GM21381 (cell line): ENCODE measurements around the gene DGKI.

Source experiments
- ATAC-seq: cut with Tn5 transposase; IDR thresholded peaks from one replicate; pipeline ENCODE4 v1.9.1; 2021; ENCODE audit warnings: mild to moderate bottlenecking, moderate library complexity; ENCODE audit not compliant: unreplicated experiment

DGKI gene

DNA sequence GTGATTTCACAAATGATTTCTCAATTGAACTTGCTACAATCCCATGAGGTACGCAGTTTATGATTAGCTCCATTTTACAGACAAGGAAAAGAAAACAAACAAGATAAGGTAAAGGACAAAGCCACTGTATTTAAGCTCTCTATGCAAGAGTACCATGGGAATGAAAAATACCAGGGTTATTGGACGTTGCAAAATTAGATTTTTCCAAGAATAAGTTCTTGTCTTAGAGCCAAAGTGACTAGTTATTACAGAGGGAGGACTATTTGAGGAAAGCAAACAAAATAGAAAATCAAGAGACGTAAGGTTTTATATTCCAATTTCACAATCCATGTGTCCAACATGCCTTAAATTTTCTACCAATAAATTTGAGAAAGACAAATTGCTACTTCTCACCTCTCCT lies 405.3 kb downstream of the DGKI start:
- ATAC-seq, result no peak

DNA sequence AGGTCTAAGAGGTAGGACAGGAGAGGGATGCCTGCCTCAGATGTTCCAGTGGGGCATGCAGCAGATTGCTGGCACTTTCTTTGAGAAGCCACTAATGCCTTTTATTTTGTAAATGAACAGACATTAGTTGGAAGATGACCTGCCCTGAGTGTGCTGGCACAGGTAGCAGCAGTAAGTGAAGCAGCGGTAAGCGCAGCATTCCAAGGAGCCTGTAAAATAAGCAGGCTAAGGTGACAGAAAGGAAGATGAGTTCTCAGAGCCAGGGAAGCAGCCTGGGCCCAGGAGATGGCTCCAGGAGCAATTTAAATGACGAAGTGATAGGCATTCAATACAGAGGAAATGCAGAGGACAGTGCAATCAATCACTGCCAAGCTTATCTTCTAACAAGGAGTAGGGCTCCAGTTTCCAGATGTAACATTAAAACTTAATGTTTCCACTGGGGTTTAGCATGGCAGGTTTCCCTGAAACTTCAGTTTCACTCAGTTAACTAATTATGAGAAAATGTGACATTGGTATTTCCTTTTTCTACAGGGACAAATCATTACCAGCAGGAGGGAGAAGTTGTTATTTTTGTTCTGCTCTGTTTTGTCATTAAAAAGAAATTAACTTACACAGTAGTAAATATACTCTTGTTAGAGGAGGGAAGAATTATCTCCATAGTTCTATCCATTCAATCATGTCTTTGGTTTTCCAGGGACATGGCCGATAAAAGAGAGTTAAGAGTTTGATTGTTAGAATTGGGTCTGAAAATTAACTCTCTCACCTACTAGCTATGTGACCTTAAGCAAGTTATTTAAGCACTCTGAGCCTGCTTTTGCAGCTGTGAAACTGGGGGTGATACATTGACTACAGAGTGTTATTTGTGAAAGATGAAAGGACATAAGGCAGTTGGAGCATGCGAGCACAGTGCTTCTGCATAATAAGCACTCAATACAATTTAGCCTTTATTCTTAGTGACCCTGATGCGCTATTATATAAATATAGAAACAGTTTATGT lies 406.6 kb downstream of the DGKI start:
- ATAC-seq, result no peak

DNA sequence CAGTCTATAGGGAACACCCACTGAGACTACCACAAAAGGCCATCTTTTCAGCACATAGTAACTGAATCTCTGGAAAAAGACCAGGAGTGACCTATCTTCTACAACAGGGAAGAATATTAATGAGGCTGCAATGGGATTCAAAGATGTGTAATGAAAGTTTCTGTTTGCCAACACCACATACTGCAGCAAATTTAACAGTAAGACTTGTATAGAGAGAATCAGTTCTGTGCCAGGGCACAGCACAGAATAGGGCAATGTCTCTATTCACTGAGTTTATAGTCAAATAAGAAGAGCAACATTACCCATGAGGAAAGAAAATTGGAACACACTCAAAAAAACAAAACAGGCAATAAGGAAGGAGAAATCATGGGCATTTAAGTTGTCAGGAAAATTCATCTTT lies 411.8 kb downstream of the DGKI start:
- ATAC-seq, result no peak

DNA sequence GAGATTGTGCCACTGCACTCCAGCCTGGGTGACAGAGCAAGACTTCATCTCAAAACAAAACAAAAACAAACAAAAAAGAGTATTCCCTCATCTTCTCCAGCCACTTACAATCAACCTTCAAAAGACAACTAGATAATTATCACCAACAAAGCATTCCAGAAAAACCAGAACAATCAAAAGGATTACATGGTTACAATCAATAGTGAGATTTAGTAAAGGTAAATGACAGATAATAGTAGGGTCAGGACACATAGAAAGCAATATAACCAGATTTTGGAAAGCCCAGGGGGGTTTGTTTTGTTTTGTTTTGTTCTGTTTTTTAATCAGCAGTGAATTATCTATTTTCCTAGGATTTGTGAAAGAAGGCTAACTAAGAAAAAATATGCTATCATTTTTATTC lies 412.2 kb downstream of the DGKI start:
- ATAC-seq, result no peak

DNA sequence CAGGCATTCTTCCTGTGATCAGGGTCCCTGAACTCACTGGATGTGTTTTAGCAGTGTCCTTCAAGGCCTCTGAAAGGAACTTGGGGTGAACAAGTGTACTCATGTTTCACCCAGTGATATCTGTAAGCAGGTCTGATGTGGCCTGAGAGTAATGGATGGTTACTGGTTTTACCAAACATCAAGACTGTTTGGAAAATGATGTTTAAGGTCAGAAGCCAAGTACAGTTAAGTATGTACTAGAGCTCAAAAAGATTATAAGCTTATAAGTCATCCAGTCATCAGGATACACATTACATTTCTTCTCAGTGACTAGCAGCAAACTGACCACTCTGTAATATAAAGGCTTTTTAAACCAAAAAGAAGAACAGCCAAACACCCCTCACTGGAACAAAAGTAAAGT lies 423.5 kb downstream of the DGKI start:
- no peak for ATAC-seq

DNA sequence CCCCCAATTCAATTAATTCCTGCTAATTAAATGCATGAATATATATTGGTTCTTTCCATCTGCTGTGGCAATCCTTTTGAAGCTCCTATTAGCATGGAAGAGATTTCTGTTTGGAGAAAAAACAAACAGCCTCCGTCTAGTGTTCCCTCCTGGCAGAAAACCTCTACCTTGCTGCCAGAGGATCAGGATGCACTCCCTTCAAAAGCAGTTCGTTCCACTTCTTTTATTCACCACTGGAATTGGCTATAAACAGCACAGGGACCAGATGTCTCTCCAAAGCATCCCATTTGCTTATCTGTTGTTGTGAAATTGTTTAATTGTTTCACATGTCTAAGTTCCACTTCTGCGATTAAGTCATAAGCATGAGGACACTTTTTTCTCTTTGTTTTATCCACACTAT lies 425.4 kb downstream of the DGKI start:
- ATAC-seq, result no peak

DNA sequence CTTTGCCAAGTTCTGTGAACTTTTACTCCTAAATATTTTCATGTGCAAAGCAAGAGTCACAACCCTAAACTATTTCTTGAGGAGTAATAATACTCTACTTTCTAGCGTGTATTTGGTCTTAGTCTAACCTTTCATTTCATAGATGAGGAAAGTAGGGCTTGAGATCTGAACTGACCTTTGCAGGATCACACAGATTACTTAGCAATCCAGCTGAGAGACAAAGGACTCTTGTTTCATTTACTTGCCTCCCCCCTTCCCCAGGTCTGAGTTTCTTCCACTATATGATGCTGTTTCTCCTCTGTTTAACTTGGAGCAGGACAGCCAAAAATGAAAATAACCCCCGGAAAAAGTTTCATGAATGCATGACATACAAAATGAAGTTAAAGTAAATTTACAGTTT lies 427.9 kb downstream of the DGKI start:
- ATAC-seq, result no peak

DNA sequence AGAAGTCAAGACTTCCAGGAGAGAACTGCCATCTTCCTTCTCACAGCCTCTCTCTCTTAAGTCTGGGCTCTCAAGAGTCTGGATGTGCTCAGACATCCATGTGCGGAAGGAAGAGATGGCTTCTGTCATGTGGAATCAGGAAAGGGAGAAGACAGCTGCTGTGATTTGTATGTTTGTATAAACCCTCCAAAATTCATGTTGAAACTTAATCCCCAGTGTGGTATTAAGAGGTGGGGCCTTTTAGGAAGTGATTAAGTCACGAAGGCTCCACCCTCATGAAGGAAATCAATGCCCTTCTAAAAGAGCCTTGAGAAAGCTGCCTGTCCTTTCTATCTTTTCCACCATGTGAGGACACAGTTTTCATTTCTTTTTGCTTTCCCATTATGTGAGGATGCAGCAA lies 429.3 kb downstream of the DGKI start:
- no peak for ATAC-seq

DNA sequence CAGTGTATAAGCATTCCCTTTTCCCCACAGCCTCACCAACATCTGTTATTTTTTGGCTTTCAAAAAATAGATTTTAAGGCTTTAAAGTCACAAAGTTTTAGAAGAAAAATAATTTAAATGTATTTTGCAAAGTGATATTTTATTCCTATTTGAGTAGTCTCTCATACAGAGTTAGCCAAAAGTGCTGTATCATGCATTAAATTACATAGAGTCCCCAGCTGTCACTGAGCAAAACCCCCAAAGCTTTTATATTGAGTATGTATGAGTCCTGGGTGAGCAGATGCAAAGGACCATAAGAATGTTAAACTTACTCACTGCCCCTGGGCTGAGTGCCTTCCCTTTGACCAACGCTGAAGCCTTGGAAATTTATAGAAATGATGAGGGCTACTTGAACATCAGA lies 432.9 kb downstream of the DGKI start:
- no peak for ATAC-seq

DNA sequence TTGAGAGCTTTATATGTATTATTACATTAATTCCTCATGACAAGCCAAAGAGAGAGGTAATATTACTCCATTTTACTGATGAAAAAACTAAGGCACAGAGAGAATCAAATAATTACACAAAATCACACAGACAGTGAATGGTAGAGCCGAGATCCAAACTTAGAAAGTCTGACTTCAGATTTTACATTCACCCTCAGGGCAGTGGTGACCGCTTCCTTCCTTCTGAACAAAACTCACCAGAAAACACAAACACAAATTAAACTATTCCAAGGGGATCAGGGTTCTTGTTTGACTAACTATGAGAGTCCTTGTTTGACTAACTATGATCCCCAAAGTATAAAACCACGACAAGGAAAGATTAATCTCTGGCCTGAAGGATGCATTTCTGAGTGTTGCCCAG lies 435.3 kb downstream of the DGKI start:
- ATAC-seq, result no peak

DNA sequence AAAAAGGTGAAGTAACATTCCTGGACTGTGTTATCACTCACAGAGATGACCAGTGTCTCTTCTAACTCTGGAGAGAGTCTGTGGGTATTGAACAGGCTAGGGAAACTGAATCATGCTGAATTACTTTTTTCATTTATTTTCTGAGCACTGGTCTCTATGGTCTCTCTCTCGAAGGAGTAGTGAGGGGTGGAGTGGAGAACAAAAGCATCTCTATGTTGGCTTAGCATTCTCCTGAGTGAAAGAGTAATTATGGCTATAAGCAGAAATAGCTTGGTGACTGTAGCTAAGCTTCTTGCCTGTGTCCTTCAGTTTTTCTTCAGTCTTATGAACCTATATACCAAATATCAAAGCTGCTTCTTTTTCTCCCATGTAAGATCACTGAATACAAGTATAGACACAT lies 438.6 kb downstream of the DGKI start:
- ATAC-seq, result no peak

DNA sequence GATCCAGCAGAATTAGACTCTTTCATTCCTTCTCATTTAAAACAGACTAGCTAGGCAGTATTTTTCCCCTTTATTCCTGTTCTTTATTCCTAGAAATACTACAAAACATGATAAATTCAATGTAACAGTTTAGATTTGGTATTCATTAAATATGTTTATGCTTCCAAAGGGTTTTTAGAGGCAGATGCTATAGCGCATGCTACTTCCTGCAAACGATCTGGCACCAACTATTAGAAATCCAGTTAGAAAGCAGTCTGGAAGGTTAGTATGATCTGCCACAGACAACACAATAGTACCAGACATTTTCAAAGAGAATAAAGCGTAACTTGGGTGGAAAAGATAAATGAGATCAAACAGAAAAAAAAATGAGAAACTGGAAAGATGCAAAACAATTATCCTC lies 439.7 kb downstream of the DGKI start:
- no peak for ATAC-seq

DNA sequence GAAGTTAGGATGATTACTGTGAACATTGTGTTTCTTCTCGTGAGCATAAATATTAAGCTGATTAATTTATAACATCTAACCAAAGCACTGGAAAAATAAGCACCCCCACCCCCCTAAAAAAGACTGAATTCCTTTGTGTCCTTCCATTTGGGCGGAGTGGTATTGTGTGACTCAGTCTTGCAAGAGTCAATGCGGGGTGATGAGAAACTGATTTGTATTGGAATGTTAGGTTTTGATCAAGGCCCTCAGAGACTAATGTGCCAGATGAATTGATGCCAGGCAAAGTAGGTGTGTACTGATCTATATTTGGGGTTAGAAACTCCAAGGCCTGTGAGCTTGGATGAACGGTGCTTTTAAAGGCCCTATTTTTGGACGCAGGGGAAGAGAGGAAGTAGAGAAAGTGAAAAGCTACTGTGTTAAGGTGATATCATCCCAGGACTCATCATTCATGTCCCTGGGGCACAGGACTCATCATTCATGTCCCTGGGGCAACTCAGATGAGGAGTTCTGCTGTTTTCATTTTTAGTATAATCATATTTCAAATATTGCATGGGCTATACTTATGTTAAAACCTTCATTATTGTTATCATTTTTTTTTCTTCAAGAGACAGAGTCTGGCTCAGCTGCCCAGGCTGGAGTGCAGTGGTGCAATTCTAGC lies 442.0 kb downstream of the DGKI start:
- ATAC-seq, result no peak

DNA sequence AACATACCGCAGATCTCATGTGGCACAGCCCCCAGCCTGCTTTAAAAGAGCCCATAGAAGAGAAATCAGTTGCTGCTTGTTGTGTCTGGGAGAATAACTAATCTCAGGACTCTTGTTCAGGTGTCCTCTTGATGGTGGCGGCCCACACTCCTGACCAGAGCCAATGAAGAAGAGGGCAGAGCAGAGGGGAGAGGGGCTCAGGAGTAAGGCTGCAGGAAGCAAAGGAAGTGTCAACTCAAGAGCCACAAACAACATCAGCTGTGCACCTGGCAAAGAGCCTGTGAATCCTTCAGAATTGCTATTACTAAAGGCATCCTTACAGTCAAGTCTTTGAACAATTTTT lies 443.4 kb downstream of the DGKI start:
- ATAC-seq, result no peak

DNA sequence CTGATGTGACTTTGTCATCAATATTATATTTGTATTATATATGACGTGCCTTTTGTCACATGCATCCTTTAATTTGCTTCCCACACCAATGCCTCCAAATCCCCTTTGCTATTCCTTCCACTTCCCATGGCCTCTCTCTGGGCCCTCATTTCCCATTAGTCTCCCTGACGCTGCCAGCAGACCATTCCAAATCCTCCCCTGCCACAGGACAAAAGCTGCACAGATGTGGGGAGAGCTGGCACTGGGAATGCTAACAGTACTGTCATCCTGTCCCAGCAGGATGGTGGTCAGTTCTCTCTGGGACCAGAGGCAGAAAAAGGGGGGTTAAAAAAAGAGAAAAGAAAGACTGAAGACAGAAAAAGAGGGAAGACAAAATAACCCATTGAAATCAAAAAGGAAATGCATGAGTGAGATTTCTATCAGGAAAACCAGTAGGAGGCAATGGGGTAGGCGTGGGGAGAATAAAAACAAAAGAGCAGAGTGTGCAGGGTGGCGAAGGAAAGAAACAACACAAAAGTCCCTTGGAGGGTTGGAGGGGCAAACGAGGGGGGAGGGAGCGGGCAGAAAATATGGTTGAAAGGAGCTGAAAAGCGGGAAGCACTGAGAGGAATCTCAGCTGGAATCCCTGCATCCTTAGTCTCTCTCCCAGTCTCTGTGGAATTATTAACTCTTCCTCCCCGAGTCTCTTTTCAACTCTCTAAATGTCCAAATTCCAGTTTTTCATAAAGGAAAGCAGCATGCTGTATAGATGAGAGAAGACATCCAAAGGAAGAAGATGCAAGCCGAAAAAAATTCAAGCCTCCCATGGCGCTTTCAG lies 444.0 kb downstream of the DGKI start:
- no peak for ATAC-seq

DNA sequence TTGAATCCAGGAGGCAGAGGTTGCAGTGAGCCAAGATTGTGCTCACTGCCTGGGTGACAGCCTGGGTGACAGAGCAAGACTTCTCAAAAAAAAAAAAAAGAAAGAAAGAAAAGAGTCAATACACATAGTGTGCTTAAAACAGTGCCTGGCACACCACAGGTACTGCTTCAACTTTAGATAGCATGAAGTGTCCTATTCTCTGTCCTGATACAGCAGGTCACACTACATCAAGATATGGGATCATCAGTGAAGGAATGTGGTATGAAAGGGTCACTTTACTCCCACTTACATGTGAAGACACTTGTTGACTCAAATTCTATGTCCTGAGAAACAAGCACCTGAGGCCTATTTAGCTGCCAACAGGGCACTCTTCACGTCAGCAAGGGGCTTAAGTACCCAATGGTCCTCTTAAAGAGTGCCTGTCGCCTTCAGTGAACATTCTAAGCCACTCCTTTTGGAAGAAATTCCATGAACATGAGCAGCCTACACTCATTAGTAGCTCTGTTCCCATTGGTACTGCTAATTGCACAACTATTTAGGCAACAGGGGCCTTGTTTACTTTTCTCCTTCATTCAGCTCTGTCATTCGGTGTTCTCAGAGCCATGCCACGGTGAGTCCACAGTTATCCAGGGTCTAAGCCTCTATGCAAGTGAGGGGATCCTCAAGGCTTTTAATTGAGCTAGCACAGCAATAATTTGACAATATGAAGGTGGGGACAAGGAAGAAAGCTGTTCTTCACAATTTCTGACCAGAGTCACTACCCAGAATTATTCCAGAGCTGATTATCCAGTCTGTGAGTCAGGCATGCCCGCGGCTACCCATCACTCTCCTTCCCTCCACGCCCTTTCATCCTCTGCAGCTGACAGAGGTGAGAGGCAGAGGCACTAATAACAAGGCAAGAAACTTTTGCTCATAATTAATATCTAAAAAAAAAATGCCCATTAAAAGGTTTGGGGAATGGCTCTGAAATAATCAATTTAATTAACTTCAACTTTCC lies 446.6 kb downstream of the DGKI start:
- ATAC-seq, result no peak

DNA sequence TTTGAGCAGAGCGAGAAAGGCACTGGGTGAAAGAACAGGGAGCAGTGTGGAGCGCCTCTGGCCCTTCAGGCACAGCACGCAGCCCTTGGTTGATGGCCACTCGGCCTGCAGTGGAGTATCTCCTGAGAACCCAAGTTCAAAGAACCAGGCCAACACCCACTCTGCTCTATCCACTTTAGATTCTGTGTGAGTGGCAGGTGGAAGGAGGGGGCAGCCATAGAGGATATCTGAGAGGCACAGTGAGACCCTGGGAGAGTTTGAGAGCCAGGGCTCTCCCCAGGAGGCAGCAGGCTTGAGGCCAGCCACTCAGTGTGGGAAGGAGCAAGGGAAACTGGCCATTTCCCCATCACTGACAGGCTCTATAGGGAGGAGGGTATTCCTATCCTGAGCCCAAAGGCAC lies 450.7 kb downstream of the DGKI start:
- ATAC-seq, result no peak

DNA sequence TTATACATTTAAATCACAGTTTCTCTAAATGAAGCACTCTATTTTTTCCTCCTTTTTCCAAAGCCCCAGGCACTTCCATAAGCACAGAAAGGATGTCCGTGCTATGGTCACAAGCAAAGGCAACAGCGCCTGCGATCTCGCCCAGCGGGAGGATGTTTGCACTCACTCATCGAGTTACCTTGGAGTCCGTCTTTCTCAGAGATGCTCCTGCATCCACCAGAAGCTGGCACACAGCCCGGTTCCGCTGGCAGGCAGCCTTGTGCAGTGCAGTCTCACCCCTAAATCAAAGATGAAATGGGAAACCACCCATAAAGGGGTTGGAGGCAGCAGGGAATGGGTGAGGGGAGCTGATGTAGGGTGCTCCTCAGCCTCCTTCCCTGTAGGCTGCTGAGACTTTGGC lies 451.4 kb downstream of the DGKI start:
- ATAC-seq, result no peak

DNA sequence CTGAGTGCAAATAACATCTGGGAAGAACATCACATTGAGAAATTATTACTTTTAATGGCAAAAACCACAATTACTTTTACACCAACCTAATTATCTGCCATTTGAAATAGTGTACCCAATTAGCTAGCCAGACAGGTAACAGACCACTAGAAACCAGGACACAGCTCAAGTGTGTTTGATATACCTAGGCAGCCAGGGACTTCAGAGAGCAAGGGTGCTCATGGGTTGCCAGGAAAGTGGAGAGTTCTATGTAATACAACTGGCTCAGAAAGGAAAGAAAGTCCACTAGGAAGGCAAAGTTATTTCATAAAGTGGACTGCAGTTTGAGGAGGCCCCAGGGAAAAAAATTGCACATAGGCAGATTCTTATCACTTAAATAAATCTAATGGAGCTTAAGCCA lies 453.2 kb downstream of the DGKI start:
- no peak for ATAC-seq

DNA sequence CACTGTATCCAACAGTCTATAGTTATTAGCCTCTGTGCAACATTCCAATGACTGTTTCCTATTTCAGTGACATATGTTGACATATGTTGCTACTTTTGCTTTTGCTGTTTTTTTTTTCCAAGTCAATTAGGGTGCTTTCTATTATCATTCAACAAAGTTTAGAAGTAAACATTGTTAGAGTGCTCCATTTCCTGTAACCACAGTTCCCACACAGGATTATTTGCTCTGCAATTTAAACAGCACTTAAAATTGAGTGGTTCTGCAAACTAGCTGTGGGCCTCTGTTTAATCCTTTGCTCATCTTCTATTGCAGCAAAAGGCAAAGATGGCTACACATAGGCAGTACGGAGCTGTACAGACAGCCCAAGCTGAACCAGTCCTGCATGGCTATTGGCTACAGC lies 456.7 kb downstream of the DGKI start:
- no peak for ATAC-seq
